GM18867 (cell line): ENCODE data around the gene UQCC2.

Experiments
- ATAC-seq: cut with Tn5 transposase; IDR thresholded peaks from one replicate; pipeline ENCODE4 v1.9.1; 2021; ENCODE audit warnings: mild to moderate bottlenecking, moderate library complexity; ENCODE audit not compliant: unreplicated experiment

UQCC2 gene

GRCh38 chr6:33725891-33726673, 14.6 kb upstream of the UQCC2 start:
- no peak for ATAC-seq

GRCh38 chr6:33725222-33725621, 13.7 kb upstream of the UQCC2 start:
- no peak for ATAC-seq

- ATAC-seq, result no peak
These were observed 12.9 kb upstream of the UQCC2 start for GRCh38 chr6:33724102-33725023.

GRCh38 chr6:33723371-33724085, 12.0 kb upstream of the UQCC2 start:
- ATAC-seq, result no peak

GRCh38 chr6:33722103-33722623, 10.7 kb upstream of the UQCC2 start:
- no peak for ATAC-seq

DNA sequence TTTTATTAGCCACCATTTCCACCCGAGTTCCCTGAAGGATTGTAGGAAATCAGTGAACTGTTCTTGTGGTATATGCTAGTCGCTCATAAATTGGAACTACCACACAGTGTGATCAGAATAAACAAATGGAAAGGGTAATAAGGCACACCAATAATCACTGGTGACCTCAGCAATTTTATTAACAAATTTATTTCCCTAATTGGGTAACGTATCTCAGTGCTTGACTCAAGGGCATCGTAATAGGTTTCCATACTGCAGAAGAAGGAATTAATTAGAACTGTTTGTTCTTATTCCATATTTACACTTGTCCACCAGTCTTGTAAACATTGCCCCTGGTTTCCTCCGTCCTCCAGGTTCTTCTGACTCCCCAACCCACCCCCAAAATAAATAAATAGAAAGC, 10.0 kb upstream of the UQCC2 start:
- ATAC-seq, result no peak

DNA sequence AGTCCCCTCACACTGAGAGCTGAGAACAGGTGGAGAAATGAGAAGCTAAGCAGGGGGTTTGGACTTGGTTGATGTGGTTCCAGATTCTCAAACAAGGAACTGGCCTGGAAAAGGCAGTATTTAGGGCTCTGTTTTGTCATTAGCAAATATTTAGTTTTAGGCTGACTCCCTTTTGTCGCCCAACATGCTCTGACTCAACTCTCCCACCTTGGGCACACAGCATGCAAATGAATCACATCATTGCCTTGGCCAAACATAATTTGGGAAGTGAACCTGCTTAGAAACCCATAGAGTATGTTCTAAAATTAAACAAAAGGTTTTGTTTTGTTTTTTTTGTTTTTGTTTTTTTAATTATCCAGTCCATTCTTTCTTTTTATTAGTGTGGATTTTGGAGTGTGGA, 9.5 kb upstream of the UQCC2 start:
- no peak for ATAC-seq

DNA sequence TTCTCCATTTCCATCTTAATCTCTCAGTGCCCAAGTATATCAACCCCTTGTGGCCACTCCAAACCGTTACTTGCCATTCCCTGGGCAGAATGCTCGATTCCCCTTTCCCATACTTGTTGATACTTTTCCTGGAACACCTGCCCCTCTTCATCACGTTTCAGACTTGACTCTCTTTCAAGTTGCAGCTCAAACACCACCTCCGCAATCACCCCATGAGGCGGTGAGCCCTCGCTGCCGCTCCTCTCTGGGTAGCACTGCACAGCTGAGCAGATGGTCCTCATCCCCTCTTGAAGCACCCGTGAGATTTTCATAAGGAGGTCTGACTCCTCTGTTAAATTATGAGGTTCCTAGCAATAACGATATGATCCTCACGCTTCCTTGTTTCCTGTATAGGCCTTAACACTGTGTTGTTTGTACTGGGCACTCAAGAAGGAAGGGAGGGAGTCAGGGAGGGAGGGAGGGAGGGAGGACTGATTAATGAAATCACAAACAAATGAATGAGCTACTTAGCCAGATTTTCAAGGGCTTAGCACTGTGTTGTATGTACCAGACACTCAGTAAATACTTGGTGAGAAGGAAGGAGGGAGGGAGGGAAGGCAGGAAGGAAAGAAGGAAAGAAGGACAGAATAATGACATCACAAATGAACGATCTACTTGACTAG, 8.0 kb upstream of the UQCC2 start:
- ATAC-seq, result no peak

- ATAC-seq, result no peak
These were observed 7.2 kb upstream of the UQCC2 start for GRCh38 chr6:33718713-33719112.

DNA sequence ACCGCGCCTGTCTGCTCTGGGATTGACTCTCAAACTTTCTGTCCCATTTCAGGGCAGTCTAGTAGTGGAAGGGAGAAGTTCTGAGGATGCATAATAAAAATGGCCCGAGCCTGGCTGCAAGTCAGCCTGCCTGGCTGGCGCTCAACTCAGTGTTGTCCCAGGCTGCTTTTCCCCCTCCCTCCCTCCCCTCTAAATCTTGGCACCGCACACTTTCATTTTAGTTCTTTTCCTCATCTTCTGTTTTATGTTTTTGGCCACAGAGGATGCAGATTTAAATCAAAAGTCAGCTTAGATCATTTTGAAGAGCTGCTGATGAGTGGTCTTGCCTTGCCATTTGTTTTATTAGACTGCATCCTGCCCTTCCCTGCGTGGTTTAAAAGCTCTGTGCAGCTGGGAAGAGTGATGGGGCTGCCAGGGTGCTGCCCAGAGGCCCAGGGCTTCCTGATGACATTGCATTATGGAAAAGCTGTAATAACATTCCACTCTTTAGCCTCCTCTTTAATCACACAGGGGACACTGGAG, 6.5 kb upstream of the UQCC2 start:
- ATAC-seq, result no peak

GRCh38 chr6:33716890-33717632, 5.6 kb upstream of the UQCC2 start:
- ATAC-seq, result no peak

DNA sequence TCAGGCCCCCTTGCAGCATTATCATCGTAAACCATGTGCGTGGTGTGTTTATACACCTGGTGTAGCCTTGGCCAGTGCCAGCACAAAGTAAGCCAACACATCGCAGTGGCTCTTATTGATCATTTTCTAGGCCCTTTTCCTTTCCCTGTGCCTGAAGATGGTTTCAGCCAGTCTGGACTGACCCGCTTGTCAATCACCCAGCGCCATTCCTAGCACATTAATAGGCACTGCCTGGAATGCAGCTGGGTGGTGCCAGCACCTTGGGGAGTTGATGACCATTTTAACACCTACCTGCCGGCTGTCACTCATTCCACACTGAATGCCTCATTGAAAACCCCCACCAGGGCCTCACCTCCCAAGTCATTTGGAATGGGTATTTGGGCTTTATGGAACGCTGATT, 4.9 kb upstream of the UQCC2 start:
- ATAC-seq, result no peak

- ATAC-seq, result no peak
These were observed 3.0 kb upstream of the UQCC2 start for GRCh38 chr6:33714385-33715040.

DNA sequence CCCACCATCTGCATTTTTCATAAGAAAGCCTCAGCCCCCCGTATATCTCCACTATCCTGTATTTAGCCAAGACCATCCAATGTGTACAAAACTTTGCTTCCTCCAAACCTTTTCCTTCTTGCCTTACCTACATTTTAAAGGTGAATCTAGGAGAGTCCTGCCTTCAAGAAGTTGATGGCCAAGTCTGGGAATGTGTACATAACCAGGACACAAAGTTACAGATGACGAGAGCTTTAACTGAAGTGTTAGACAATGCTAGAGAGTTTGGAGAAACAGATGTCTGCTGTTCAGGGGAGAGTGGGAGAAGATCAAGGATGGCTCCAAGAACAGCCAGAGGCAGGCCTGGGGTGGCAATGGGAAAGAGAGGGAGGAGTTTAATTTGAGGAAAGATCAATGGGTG, 2.3 kb upstream of the UQCC2 start:
- ATAC-seq, result no peak

- no peak for ATAC-seq
These were observed 1.4 kb upstream of the UQCC2 start for GRCh38 chr6:33712914-33713313.

- no peak for ATAC-seq
These were observed 991 bp downstream of the UQCC2 start for GRCh38 chr6:33710296-33711121.

GRCh38 chr6:33709605-33710295, 1.8 kb downstream of the UQCC2 start:
- no peak for ATAC-seq
